HG02884 (cell line): ENCODE data around the gene SIL1.
A peak's percentile ranks its signal among the peaks of the same experiment; 100 is the strongest.
"Not testable (repeated sequence)": the region's sequence is repeated elsewhere in the genome, so short reads cannot be mapped to it uniquely, and the experiment has no call there.

ENCODE experiments used
- ATAC-seq: cut with Tn5 transposase; IDR thresholded peaks from one replicate; pipeline ENCODE4 v1.9.1; 2021; ENCODE audit warnings: mild to moderate bottlenecking, moderate library complexity; ENCODE audit not compliant: unreplicated experiment

Gene SIL1

DNA sequence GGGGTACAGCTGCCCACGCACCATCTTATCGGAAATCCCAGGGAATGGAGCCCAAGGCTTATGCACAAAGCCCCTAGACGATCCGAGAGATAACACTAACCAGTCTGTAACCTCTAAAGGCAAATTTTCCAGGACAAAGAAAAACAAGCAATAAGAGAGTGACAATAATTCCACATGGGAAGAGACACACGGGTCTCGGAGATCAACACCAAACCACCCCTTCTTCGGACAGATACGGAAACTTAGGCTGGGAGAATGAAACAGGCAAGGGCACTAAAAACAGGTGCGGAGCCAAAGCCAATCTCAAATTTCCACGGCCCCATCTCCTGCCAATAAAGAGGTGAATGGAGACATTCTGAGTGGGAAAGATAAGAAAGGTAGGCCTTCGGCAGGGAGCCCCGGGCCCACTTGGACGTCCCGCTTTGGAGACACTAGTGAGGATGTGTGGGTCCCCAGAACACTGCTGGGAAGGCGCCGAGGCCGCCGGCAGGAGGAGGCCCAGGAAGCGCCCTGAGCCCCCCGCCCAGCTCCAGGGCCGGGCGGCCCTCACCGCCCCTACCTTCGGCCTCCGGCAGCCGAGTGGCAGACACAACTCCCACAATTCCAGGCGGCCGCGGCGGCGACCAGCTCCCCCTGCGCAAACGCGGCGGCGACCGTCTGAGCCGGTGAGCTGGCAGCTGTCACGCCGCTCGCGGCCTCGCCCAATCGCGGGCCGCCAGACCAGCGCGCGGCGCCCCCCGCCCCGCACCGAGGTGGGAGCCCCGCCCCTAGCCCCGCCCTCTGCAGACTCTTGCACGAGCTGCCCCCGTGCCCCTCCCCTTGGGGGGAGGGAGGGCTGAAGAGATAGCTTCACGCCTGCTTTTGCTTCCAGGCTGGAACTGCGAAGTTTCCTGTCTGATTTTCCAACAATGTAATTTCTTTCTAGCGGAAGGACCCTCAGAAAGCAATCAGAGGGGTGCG is at the start of gene SIL1:
Gene SIL1, minus strand, starts transcription at position 659 of the 960 bp plus-strand sequence. CDS start 70,525 bp downstream, outside the sequence.
- peak; percentile 94 for ATAC-seq

DNA sequence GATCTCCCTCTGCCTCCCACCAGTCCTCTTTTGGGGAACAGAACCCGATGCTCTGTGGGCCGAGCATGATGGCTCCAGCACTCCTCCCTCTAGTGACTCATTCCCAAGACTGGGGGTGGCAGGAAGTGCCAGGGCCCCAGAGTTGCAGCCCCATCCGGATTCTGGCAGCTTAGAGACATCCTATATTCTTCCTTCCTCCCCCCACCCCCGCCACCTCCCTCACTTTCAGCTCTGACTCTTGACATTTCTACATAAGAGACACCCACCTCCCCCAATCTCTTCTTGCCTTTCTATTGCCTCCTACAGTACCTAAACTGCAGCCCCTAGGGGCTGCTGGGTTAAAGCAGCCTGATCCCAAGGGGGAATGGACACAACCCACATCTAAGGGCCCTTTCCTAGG is 48.2 kb upstream of the SIL1 start:
- ATAC-seq, result no peak

DNA sequence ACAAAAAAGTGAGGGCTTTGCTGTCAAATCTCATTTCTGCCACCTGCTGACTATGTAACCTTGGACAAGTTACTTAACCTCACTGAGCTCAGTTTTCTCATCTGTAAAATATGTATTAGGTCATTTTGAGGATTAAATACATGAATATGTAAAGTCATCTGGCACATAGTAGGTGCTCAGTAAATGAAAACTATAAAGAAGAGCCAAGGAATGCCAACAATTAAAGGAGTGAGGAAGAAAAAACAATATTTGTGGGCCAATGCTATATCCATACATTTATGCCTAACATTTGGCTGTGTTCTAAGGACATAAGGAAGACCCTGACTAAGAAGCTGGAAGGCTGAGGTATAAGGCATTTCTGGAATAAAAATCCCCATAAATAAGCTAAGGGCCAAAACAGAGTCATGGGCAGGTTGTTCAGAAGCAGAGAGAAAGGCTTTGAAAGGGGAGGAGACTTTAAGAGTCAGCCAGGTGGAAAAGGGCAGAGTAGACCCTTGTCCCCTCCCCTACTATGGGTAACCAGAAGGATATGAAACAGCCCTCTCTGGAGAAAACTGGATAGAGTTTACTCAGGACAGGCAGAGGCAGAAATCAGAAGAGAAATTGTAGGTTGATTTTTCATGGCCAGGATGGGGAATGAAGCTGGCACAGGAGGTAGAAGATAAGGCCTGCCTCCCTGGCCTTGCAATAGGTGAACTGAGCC is 47.6 kb upstream of the SIL1 start:
- no peak for ATAC-seq

DNA sequence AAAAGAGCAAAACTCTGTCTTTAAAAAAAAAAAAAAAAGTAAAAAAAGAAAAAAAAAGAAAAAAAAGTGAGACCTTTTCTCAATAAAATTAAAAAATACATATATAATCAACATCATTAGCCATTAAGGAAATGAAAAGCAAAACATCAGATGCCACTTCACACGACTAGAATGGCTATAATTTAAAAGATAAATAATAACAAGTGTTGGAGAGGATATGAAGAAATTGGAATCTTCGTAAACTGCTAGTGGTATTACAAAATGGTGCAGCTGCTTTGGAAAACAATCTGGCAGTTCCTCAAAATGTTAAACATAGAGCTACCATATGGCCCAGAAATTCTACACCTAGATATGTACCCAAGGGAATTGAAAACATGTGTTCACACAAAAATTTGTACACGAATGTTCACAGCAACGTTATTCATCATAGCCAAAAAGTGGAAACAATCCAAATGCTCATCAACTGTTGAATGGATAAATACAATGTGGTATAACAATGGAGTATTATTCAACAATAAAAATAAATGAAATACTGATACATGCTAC is 45.3 kb upstream of the SIL1 start:
- no peak for ATAC-seq

DNA sequence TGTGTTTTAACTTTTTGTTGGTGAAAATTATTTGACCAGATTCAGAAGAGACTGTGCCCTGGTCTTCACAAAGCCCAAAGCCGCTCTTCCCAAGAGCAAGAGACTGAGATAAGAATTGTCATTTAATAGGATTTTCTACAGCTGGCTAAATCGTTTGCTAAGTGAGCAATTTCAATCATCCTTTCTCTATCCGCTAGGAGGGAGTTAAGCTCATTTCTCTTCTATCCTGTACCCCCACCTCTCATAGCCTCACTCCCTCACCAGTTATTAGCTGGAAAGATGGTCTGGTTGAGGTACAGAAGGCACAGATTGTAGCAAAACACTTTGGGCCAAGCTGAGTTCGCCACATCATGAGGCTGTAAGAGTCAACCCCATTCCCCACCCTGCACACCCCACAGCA is 43.0 kb upstream of the SIL1 start:
- ATAC-seq, result no peak

DNA sequence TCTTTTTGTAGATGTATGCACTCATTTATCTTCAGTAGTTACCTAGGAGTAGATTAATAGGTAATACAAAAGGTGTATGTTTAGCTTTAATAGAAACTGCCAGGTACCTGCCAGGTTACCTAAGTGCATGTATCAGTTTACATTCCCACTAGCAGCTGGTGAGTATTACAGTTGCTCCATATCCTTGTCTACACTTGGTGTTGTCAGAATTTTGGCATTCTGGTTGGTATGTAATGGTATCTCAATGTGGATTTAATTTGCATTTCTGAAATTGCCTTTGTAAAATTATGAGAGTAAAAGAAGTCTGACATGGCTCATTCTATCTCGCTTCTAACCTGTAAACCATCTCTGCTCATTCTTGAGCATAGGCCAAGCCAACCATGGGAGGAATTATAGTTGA is 38.3 kb upstream of the SIL1 start:
- ATAC-seq, result no peak

DNA sequence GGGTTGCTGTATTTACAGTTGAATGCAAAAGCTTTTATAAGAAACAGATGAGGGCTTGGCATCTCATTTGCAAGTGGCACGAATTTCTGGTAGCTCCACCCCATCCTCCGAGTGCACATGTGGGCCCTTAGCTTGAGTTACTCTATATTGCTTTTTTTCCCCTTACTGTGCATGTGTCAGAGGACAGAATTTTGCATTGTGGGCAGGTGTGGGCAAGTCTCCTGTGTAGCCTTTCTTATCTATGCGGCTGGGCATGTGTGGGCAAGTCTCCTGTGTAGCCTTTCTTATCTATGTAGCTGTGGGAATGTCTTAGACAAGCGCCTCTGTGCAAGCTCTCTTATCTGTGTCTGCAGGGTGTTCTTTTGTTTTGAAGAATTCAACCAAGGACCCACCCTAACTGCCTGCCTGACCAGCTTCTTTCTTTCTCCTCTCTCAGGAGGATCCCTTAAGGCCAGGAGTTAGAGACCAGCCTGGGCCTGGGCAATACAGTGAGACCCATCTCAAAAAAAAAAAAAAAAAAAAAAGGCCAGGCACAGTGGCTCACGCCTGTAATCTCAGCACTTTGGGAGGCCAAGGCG is 34.1 kb upstream of the SIL1 start:
- ATAC-seq, result no peak

DNA sequence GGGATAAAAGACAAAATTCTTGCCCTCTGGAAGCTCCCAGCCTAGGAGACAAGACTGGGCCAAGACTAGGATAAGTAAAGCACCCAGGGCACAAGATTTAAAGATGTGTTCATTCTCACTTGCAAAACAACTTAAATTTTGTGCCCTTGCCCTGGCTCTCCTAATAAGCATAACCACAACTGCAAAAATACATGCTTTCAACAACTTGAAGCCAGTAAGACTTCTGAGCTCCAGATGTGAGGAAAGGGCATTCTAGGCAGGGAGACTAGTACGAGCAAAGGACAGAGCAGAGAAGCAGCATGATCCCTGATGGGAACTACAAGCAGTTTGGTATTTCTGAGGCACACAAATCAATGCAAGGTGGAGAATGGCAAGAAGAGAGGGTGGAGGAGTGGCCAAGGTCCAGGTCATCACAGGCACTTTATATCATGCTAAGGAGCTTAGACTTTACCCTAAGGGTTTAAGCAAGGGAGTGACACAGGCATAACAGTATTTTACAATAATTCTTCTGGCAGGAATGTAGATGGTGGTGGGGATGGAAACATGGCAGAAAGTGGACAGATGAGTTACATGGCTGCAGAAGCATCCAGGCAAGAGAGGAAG is 30.1 kb upstream of the SIL1 start:
- ATAC-seq, result no peak

DNA sequence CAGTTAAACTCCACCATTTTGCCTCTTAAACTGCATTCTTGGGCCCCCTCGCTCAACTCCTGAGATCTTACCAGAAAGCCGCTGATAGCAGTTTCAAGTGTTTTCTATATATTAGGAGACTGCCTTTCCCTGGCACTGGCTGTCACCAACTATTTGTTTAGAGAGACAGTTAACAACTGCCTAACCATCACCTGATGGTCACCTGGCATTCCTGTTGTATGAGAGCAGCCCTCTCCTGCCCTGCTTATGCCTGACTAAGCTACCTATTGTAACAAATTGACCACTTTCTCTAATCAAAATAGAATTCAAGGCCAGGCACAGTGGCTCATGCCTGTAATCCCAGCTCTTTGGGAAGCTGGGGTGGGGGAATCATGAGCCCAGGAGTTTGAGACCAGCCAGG is 28.0 kb upstream of the SIL1 start:
- no peak for ATAC-seq

DNA sequence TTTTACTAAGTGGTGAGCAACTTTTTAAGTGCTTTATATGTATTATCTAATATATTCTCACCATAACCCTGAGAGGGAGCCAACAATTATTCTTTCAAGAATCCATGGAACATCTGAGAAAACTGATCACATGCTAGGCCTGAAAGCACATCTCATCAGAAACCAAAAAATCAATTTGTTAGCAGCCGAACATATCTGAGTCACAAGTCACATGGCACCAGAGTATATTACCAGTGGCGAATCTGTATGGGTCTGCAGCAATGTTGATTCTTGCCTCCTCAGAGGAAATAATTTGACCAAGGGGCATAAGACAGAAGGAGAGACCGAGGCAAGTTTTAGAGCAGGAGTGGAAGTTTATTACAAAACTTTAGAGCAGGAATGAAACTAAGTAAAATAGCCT is 25.3 kb upstream of the SIL1 start:
- ATAC-seq, result no peak

DNA sequence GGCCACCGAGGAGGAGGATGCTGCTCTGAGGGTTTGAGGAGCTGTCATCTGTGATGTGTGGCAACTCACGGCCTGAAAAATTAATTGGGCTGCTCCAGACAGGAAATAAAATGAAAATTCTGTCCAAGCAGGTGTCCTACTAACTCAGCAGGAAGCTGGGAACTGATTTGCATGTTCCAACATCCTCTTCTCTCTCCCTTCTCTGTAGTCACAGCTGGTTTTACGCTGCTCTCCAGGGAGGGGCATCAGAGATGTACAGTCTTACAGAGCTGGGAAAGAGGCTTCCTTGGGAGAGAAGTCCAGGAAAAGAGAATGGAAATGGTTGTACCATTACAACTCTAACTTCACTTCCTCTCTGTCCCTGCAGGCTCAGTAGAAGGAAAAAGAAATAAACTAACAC is 24.2 kb upstream of the SIL1 start:
- no peak for ATAC-seq

DNA sequence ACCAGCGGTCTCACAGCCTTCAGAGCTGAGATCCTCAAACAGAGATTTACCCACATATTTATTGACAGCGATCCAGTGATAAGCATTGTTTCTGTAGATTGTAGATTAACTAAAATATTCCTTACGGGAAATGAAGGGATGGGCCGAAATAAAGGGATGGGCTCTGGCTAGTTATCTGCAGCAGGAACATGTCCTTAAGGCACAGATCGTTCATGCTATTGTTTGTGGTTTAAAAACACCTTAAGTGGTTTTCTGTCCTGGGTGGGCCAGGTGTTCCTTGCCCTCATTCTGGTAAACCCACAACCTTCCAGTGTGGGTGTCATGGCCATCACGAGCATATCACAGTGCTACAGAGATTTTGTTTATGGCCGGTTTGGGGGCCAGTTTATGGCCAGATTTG is 19.9 kb upstream of the SIL1 start:
- not testable (repeated sequence) for ATAC-seq

DNA sequence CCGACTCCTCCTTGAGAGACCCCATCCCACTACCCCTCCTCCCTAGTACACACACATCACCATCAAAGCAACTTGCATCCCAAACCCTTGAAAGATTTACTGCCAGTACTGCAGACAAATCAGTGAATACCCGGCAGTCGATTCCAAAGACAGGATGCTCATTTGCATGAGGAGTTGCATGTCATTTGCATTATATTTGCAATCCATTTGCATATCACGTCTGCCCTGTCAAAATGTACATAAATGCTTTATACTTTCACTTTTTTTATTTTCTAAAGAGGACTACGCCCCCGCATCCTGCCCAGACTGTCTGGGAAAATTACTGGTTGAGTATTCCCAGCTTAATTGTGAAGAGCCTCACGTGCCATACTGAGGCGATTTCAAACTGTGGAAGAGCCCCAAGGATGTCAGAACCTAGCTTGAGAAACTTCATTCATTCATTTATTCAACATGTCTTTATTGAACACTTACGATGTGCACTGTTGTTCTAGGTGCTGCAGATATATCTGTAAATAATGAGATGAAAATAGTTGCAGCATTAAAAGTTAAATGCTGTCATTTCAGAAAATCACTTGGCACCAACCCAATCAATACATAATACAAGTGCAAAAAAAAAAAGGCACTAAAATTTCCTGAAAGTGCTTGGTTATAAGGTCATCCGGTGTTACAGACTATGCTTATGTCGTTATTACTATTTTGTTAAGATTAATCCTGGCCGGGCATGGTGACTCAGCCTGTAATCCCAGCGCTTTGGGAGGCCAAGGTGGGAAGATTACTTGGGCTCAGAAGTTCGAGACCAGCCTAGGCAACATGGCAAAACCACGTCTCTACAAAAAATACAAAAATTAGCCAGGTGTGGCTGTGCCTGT is 17.2 kb upstream of the SIL1 start:
- ATAC-seq, result no peak

DNA sequence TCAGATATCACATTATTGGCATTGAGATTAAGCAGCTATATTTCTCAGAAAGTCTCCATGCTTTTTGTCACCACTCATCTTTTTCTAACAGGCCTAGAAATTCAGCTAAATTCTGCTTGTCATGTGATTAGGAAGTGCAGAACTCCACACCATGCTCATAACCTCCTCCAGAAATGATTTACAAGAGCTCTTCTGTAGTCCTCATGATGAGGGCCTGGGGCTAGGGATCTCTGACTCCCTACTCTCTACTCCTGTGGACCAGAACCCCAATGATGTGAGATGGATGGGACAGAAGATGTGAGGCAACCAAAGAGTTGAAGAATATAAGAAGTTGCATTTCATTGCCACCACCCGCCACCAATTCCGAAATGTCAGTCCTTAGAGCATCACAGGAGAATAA is 16.5 kb upstream of the SIL1 start:
- no peak for ATAC-seq

DNA sequence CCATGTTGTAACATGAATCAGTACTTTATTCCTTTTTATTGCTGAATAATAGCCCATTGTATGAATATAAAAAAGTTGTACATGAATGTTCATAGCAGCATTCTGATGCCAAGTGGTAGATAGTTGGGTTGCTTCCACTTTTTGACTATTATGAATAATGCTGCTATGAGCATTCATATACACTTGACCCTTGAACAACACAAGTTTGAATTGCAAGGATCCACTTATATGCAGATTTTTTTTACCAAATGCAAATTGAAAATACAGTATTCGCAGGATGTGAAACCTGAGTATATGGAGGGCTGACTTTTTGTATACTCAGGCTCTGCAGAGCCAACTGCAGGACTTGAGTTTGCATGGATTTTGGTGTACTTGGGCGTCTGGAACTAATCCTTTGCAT is 14.7 kb upstream of the SIL1 start:
- no peak for ATAC-seq

DNA sequence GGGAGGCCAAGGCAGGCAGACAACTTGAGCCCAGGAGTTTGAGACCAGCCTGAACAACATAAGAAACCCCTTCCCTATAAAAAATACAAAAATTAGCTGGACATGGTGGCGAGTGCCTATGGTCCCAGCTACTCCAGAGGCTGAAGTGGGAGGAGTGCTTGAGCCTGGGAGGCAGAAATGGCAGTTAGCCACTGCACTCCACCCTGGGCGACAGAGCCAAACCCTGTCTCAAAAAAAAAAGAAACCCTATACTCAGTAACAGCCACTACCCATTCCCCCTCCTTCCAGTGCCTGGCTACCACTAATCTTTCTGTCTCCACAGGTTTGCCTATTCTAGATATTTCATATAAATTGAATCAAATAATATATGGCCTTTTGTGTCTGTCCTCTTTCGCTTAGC is 14.3 kb upstream of the SIL1 start:
- ATAC-seq, result no peak

DNA sequence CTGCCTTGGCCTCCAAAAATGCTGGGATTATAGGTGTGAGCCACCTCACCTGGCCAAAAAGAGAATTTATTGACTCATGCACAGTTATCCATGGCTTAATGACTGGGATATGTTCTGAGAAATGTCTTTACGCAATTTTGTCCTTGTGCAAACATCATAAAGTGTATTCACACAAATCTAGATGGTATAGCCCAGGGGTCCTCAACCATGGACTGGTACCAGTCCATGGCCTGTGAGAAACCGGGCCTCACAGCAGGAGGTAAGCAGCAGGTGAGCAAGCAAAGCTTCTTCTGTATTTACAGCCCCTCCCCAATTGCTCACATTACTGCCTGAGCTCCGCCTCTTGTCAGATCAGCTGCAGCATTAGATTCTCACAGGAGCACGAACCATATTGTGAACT is 12.4 kb upstream of the SIL1 start:
- no peak for ATAC-seq

DNA sequence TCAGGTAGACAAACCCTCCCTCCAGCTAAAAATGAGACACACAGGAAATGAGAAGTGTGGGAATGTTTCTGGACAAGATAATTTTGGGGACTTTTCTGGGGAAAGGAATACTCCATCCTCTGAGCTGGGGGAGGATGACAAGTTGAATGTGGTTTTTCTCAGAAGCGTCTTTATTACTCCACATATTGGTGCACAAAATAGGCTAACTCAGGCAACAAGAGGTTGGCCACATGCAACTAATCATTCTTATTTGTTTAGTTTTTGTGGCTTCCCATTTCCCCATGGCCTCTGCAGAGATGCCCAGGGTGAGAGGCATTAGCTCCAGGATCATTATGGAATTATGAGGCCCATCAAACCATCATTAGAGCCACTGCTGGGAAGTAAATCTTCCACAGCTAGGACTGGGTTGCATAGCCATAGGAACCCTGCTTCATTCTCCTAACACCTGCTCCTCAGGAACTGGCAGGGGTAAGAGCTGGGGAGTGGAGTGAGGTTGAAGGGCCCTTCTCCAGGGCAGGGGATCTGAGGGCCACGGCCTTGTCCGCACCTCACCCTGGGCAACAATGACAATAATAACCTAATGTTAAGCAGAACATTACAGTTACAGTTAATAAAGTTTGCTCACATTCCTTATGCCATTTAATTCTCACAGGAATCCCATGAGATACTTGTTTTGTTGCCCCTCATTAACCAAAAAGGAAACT is 9.3 kb upstream of the SIL1 start:
- ATAC-seq, result no peak

DNA sequence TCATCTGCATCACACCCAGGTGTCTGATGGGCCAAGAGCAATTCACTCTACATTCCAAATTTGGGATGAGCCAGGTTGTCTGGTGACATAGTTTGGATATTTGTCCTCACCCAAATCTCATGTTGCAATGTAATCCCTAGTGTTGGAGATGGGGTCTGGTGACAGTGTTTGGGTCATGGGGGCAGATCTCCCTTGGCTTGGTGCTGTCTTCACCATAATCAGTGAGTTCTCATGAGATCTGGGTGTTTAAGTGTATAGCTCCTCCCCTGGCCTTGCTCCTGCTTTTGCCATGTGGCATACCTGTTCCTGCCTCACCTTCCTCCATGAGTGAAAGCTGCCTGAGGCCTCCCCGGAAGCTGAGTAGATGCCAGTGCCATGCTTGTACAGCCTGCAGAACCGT is 7.4 kb upstream of the SIL1 start:
- no peak for ATAC-seq

DNA sequence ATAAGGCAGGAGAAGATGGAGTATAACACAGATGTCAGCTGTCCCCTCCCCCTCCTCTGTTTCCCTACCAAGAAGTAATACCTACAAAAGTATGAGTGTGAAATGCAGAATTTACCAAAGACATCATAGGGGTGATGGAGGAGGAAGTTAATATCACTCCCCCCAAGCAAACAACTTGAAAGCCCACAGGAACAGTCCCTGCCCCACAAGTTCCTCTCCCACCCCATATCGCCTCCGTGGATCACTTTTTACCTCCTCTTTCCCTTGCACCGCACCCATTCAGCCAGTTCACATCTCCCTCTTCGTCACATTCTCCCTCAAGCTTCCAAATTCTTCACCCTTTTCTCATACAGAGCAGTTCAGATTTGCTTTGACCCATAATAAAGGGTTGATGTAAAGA is 7.0 kb upstream of the SIL1 start:
- ATAC-seq, result no peak
